K562 (cell line): ENCODE results near the gene ERICH6. TPM values are rescaled to one million over a fixed set of nuclear protein-coding genes. Genes with fewer than 3 reads are reported as not detected.

ENCODE experiments used
- ATAC-seq: fragments of 200-7000 bp; cut with Tn5 transposase; 3 replicates; pipeline ENCODE4 v1.9.1; 2020; ENCODE audit warnings: moderate library complexity
- BruUV-seq: library from RNA; stranded (reverse); fragments of 400-500 nt; replicated peaks from 2 replicates; lab custom pipeline; 2021; lab: Mats Ljungman, UMichigan
- CTCF ChIA-PET: fragments of 300-600 bp; formaldehyde crosslinking; extraction: SDS; loops from one replicate; lab custom pipeline; 2021; ENCODE audit warnings: low intra/inter-chr PET ratio; lab: Yijun Ruan, JAX
- POLR2A ChIA-PET: fragments of 300-600, 350-650 bp; sonication (Branson Sonifier 250); formaldehyde crosslinking; extraction: SDS; loops from one replicate; lab custom pipeline; 2021; ENCODE audit warnings: antibody characterized with exemption, inconsistent platforms; lab: Yijun Ruan, JAX
- DNase-seq, 4 experiments: peaks; one replicate each; pipeline versions ENCODE4 v3.0.0 to v3.0.0-alpha.2; 2011 to 2018; ENCODE audit warnings: low spot score in 3 of 4, mixed read lengths in 3 of 4; ENCODE audit errors: extremely low read depth in 1 of 4
- FAIRE-seq: peaks from 2 replicates; lab custom pipeline; 2011; peaks lifted over from hg19 to GRCh38; lab: Jason Lieb, UNC
- H2AFZ ChIP-seq: 2 replicates; pipeline ENCODE4 v1.6.0; 2011; ENCODE audit warnings: low read depth, low read length, control low read depth, inconsistent platforms
- H3K27ac ChIP-seq: fragments of 200-600 bp; 3 replicates; pipeline ENCODE4 v1.8.0; 2011; ENCODE audit warnings: low read depth, mild to moderate bottlenecking, control low read depth, inconsistent platforms, low read length, moderate library complexity, mixed read lengths; ENCODE audit errors: extremely low read depth
- H3K27me3 ChIP-seq, 2 experiments: fragments of 300-600 bp in 1 of 2; 2 replicates in 1 of 2; 3 replicates in 1 of 2; pipeline versions ENCODE4 v1.6.0 to v1.8.0; 2011; ENCODE audit warnings: inconsistent platforms in 2 of 2, low read length in 2 of 2, mild to moderate bottlenecking in 1 of 2, mixed read lengths in 1 of 2, moderate library complexity in 1 of 2; ENCODE audit not compliant: control insufficient read depth in 2 of 2, insufficient read depth in 2 of 2
- H3K36me3 ChIP-seq: fragments of 300-600 bp; 3 replicates; pipeline ENCODE4 v1.8.0; 2011; ENCODE audit warnings: mild to moderate bottlenecking, low read length, inconsistent platforms; ENCODE audit not compliant: control insufficient read depth, insufficient read depth
- H3K4me1 ChIP-seq, 2 experiments: fragments of 200-600 bp in 1 of 2; replicated peaks in 1 of 2; 2 replicates in 1 of 2; 3 replicates in 1 of 2; pipeline versions ENCODE4 v1.5.1 to v1.8.0; 2011; ENCODE audit warnings: inconsistent platforms in 2 of 2, low read length in 2 of 2, mild to moderate bottlenecking in 1 of 2, mixed read lengths in 1 of 2, moderate library complexity in 1 of 2; ENCODE audit not compliant: control insufficient read depth in 2 of 2, insufficient read depth in 2 of 2
- H3K4me2 ChIP-seq: 2 replicates; pipeline ENCODE4 v1.6.1; 2011; ENCODE audit warnings: low read length, control low read depth, inconsistent platforms, mixed read lengths; ENCODE audit not compliant: insufficient read depth
- H3K4me3 ChIP-seq: fragments of 200-600 bp; sonication (generic), shearing (Covaris generic); 2 replicates; pipeline ENCODE4 v1.5.1; 2016; ENCODE audit warnings: control low read depth, inconsistent platforms
- H3K79me2 ChIP-seq: fragments of 200-600 bp; 3 replicates; pipeline ENCODE4 v1.8.0; 2011; ENCODE audit warnings: low read length, inconsistent platforms; ENCODE audit not compliant: control insufficient read depth, insufficient read depth
- H3K9ac ChIP-seq, 2 experiments: 2 replicates each; pipeline versions ENCODE4 v1.6.0 to v1.6.1; 2011; ENCODE audit warnings: low read depth in 2 of 2, low read length in 2 of 2, control low read depth in 1 of 2, inconsistent platforms in 1 of 2, mild to moderate bottlenecking in 1 of 2, mixed read lengths in 1 of 2; ENCODE audit not compliant: insufficient read depth in 1 of 2
- H3K9me1 ChIP-seq: one replicate; pipeline ENCODE4 v1.6.0; 2011; ENCODE audit warnings: inconsistent platforms, mild to moderate bottlenecking, low read length, moderate library complexity; ENCODE audit not compliant: control insufficient read depth, insufficient read depth
- H3K9me3 ChIP-seq: replicated peaks from 2 replicates; pipeline ENCODE4 v1.5.1; 2011; ENCODE audit warnings: low read depth, low read length, inconsistent platforms; ENCODE audit not compliant: control insufficient read depth, insufficient read depth
- H4K20me1 ChIP-seq: replicated peaks from 2 replicates; pipeline ENCODE4 v1.6.1; 2011; ENCODE audit warnings: low read length, inconsistent platforms, mixed read lengths; ENCODE audit not compliant: control insufficient read depth, insufficient read depth
- ARHGAP35 ChIP-seq: fragments of 450-650 bp; IDR thresholded peaks from 2 replicates; pipeline ENCODE4 v1.6.1; 2018; ENCODE audit not compliant: partially characterized antibody
- ARID2 ChIP-seq: fragments of 450-650 bp; IDR thresholded peaks from 2 replicates; pipeline ENCODE4 v1.6.1; 2017; ENCODE audit warnings: antibody characterized with exemption, mild to moderate bottlenecking
- DIDO1 ChIP-seq: fragments of 450-650 bp; IDR thresholded peaks from 2 replicates; pipeline ENCODE4 v1.6.1; 2016; ENCODE audit warnings: low read depth, missing biosample characterization, missing genetic modification characterization
- ETV6 ChIP-seq, 3 experiments: fragments of 150-350 bp in 1 of 3; sonication (generic) in 1 of 3; formaldehyde crosslinking in 1 of 3; IDR thresholded peaks; 2 replicates each; pipeline versions ENCODE4 v1.6.1 to v1.8.0; 2014 to 2022; ENCODE audit warnings: borderline replicate concordance in 2 of 3, low read depth in 2 of 3, antibody characterized with exemption in 1 of 3, low read length in 1 of 3, mild to moderate bottlenecking in 1 of 3, missing genetic modification reagents in 1 of 3
- FOXA1 ChIP-seq: fragments of 450-650 bp; IDR thresholded peaks from 2 replicates; pipeline ENCODE4 v1.6.1; 2016; ENCODE audit warnings: mild to moderate bottlenecking, borderline replicate concordance
- FOXP1 ChIP-seq: sonication (generic); formaldehyde crosslinking; IDR thresholded peaks from 2 replicates; pipeline ENCODE4 v1.8.0; 2022; ENCODE audit warnings: mild to moderate bottlenecking, missing genetic modification reagents
- MXI1 ChIP-seq: IDR thresholded peaks from 2 replicates; pipeline ENCODE4 v1.6.1; 2011; ENCODE audit warnings: low read depth, mild to moderate bottlenecking, improper control_type of control experiment, low read length
- PML ChIP-seq: IDR thresholded peaks from 2 replicates; pipeline ENCODE4 v1.6.1; 2012; ENCODE audit warnings: low read length, inconsistent platforms
- POLR3A ChIP-seq: IDR thresholded peaks from 2 replicates; pipeline ENCODE4 v1.6.1; 2011; ENCODE audit warnings: borderline replicate concordance, mild to moderate bottlenecking, moderate library complexity; ENCODE audit not compliant: insufficient read length, insufficient read depth; ENCODE audit errors: extremely low read depth
- RHOXF2B ChIP-seq: fragments of 250-450 bp; sonication (Bioruptor Pico); conservative IDR thresholded peaks from 2 replicates; pipeline ENCODE4 v1.5.1; 2021
- ZNF239 ChIP-seq: fragments of 250-450 bp; sonication (Bioruptor Pico); IDR thresholded peaks from 2 replicates; pipeline ENCODE4 v1.4.0; 2020; ENCODE audit warnings: mild to moderate bottlenecking
- ZNF75A ChIP-seq: fragments of 450-650 bp; formaldehyde crosslinking; IDR thresholded peaks from 2 replicates; pipeline ENCODE4 v1.4.0; 2020; ENCODE audit warnings: mild to moderate bottlenecking
- WGBS: fragments of 100-300 bp; shearing (Covaris generic); methylation state at CpG from one replicate; pipeline ENCODE4 v1.1.6; 2016; ENCODE audit warnings: low coverage, mixed read lengths; ENCODE audit not compliant: insufficient coverage; ENCODE audit errors: missing lambda C conversion rate; 5-methylcytosine and 5-hydroxymethylcytosine counted together
- in situ Hi-C: fragments of 300-500 bp; cut with MboI; formaldehyde crosslinking; loops from 4 replicates; pipeline ENCODE4 v1.15.0; 2018; ENCODE audit warnings: inconsistent platforms, mixed read lengths
- intact Hi-C: fragments of 100-400 bp; cut with micrococcal nuclease; formaldehyde crosslinking; loops from 2 replicates; pipeline ENCODE4 v1.14.2; 2022
- polyA plus RNA-seq, 8 experiments: library from polyadenylated mRNA; depleted of rRNA in 4 of 8; stranded (reverse) in 5 of 8; unstranded in 3 of 8; fragments of >200 nt; fragmentation: Nextera tagmentation in 2 of 8; fragmentation: Illumina TruSeq in 1 of 8; extraction: Ambion mirVana in 2 of 8; extraction: Trizol in 1 of 8; gene quantifications; 2 replicates each; pipeline versions ENCODE4 v1.2.1 to v1.2.3, GENCODE V29; 2011 to 2014; ENCODE audit warnings: inconsistent platforms in 1 of 8, missing spikeins in 1 of 8
- total RNA-seq, 7 experiments: library from RNA; depleted of rRNA in 6 of 7; stranded (reverse); fragments of >200 nt in 6 of 7; fragmentation: Illumina TruSeq in 2 of 7; extraction: Trizol in 2 of 7; gene quantifications; 2 replicates each; pipeline versions ENCODE4 v1.2.1 to v1.2.3, GENCODE V29; 2011 to 2021; ENCODE audit warnings: low replicate concordance in 1 of 7
- TF ChIP-seq, protein P1 (sequence below): sonication (generic); formaldehyde crosslinking; IDR thresholded peaks from 2 replicates; pipeline ENCODE4 v1.8.1; 2023; ENCODE audit warnings: mild to moderate bottlenecking, missing genetic modification reagents
- TF ChIP-seq, protein P2 (sequence below): sonication (generic); formaldehyde crosslinking; IDR thresholded peaks from 2 replicates; pipeline ENCODE4 v1.5.0; 2020; ENCODE audit warnings: missing genetic modification reagents

Gene ERICH6
- total and polyA plus RNA-seq, 9 of the 15 experiments (the other 6 are each of a cell fraction or from before 2014, with no cell fraction given), result not detected

DNA sequence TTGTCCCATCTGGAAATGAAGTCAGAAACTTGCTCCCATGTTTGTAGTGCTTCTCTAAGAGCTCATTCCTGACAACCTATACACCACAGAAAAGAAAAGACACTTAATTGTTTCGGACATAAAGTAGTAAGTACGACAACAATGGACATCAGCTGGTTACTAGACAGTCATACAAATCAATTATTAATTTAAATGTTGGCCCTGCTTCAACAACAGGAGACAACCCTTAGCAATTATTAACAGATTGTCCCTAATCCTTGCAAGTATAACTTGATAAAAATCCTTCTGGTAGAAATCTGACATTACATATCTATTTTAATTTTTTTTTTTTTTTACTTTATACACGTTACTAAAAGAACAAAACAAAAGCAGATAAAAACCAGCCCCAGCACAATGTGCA lies 29.8 kb downstream of the ERICH6 start:
- H3K27ac ChIP-seq, result no peak overlapping the region
- intact Hi-C loops (no loop called here), in situ Hi-C loops (no loop called here)
- H3K27me3 ChIP-seq, result no peaks in the 10 kb centered on the region
- no peaks in the 10 kb centered on the region for H3K4me1 ChIP-seq
- no peaks in the 10 kb centered on the region for H4K20me1 ChIP-seq
- H3K9ac ChIP-seq, result no peak overlapping the region
- no peak for ATAC-seq
- TF ChIP-seq DIDO1 (tag) (no peak), POLR3A (no peak), ARID2 (no peak), ZNF75A (no peak), MXI1 (no peak), FOXA1 (no peak), ARHGAP35 (no peak), ETV6 (IDR thresholded peaks at IDR 0.05; ENCODE audit: borderline replicate concordance in 1 of 2, low read depth in 2 of 2, low read length in 1 of 2) (no peak), ETV6 (CRISPR knock-in tag; IDR thresholded peaks at IDR 0.05; ENCODE audit: borderline replicate concordance) (no peak), RHOXF2B (CRISPR knock-in tag) (no peak), ZNF239 (no peak), PML (no peak), FOXP1 (CRISPR knock-in tag) (no peak)
- TF ChIP-seq, protein P1, sequence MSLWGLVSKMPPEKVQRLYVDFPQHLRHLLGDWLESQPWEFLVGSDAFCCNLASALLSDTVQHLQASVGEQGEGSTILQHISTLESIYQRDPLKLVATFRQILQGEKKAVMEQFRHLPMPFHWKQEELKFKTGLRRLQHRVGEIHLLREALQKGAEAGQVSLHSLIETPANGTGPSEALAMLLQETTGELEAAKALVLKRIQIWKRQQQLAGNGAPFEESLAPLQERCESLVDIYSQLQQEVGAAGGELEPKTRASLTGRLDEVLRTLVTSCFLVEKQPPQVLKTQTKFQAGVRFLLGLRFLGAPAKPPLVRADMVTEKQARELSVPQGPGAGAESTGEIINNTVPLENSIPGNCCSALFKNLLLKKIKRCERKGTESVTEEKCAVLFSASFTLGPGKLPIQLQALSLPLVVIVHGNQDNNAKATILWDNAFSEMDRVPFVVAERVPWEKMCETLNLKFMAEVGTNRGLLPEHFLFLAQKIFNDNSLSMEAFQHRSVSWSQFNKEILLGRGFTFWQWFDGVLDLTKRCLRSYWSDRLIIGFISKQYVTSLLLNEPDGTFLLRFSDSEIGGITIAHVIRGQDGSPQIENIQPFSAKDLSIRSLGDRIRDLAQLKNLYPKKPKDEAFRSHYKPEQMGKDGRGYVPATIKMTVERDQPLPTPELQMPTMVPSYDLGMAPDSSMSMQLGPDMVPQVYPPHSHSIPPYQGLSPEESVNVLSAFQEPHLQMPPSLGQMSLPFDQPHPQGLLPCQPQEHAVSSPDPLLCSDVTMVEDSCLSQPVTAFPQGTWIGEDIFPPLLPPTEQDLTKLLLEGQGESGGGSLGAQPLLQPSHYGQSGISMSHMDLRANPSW (CRISPR knock-in tag), result no peak
- TF ChIP-seq, protein P2, sequence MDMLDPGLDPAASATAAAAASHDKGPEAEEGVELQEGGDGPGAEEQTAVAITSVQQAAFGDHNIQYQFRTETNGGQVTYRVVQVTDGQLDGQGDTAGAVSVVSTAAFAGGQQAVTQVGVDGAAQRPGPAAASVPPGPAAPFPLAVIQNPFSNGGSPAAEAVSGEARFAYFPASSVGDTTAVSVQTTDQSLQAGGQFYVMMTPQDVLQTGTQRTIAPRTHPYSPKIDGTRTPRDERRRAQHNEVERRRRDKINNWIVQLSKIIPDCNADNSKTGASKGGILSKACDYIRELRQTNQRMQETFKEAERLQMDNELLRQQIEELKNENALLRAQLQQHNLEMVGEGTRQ (CRISPR knock-in tag), result no peak
- no peak for FAIRE-seq
- POLR2A ChIA-PET, result no interaction called here
- CTCF ChIA-PET, result no interaction called here
- no peaks in the 10 kb centered on the region for H3K79me2 ChIP-seq
- no peaks in the 10 kb centered on the region for H3K9me1 ChIP-seq
- BruUV-seq, result no TSS peak
- H3K9me3 ChIP-seq, result no peaks in the 10 kb centered on the region; the same call in 1 of the 2 replicates
- 5% methylated on average over 3 of the region's 3 CpGs for WGBS
- no peak overlapping the region for H2AFZ ChIP-seq
- no peaks in the 10 kb centered on the region for H3K36me3 ChIP-seq
- DNase-seq, result no peak
- no peak overlapping the region for H3K4me2 ChIP-seq
- no peak overlapping the region for H3K4me3 ChIP-seq
